HG02852 (cell line): ENCODE data around the gene ANTXR1.

Experiments used
- ATAC-seq: cut with Tn5 transposase; IDR thresholded peaks from one replicate; pipeline ENCODE4 v1.9.1; 2021; ENCODE audit warnings: mild to moderate bottlenecking, moderate library complexity; ENCODE audit not compliant: unreplicated experiment

Gene ANTXR1

GRCh38 chr2:69013142-69013839, at the start of gene ANTXR1:
ANTXR1 (plus strand) TSS chr2:69013179; CDS start chr2:69013500, 321 bp downstream.
- no peak for ATAC-seq

GRCh38 chr2:68964282-68964681, 48.7 kb upstream of the ANTXR1 start:
- no peak for ATAC-seq

- no peak for ATAC-seq
Observed at GRCh38 chr2:68968221-68968620, 44.8 kb upstream of the ANTXR1 start.

- ATAC-seq, result no peak
Observed at GRCh38 chr2:68969736-68970490, 43.1 kb upstream of the ANTXR1 start.

- no peak for ATAC-seq
Observed at GRCh38 chr2:68970566-68971265, 42.3 kb upstream of the ANTXR1 start.

- ATAC-seq, result no peak
Observed at GRCh38 chr2:68971591-68972231, 41.3 kb upstream of the ANTXR1 start.

- ATAC-seq, result no peak
Observed at GRCh38 chr2:68974251-68974650, 38.7 kb upstream of the ANTXR1 start, which contains the start of gene GKN1. GKN1 (plus strand) TSS chr2:68974636; CDS start chr2:68974678, 42 bp downstream.

- no peak for ATAC-seq
Observed at GRCh38 chr2:68974946-68975665, 37.9 kb upstream of the ANTXR1 start.

- ATAC-seq, result no peak
Observed at GRCh38 chr2:68975844-68976243, 37.1 kb upstream of the ANTXR1 start.

GRCh38 chr2:68977453-68977852, 35.5 kb upstream of the ANTXR1 start:
- ATAC-seq, result no peak

GRCh38 chr2:68978098-68978497, 34.9 kb upstream of the ANTXR1 start:
- no peak for ATAC-seq

GRCh38 chr2:68980956-68981355, 32.0 kb upstream of the ANTXR1 start:
- ATAC-seq, result no peak

GRCh38 chr2:68987021-68987503, 25.9 kb upstream of the ANTXR1 start:
- ATAC-seq, result no peak

- no peak for ATAC-seq
Observed at GRCh38 chr2:68989035-68989434, 23.9 kb upstream of the ANTXR1 start.

GRCh38 chr2:68992341-68992740, 20.6 kb upstream of the ANTXR1 start:
- ATAC-seq, result no peak

- no peak for ATAC-seq
Observed at GRCh38 chr2:68992933-68993332, 20.0 kb upstream of the ANTXR1 start.

GRCh38 chr2:68993660-68994059, 19.3 kb upstream of the ANTXR1 start:
- ATAC-seq, result no peak

GRCh38 chr2:68994864-68995263, 18.1 kb upstream of the ANTXR1 start:
- ATAC-seq, result no peak

GRCh38 chr2:68995916-68996315, 17.1 kb upstream of the ANTXR1 start:
- ATAC-seq, result no peak

- ATAC-seq, result no peak
Observed at GRCh38 chr2:68997401-68997800, 15.6 kb upstream of the ANTXR1 start.
